Activated CD8-positive, alpha-beta T cell treated with anti-CD3 and anti-CD28 coated beads for 36 hours (primary cell): Measurements from ENCODE around the gene FRMPD2. TPM values are rescaled to one million over a fixed set of nuclear protein-coding genes. Genes with fewer than 3 reads are reported as not detected.

Experiments used
- ATAC-seq: fragments of 200-7000 bp; cut with Tn5 transposase; one replicate; pipeline ENCODE4 v1.10.0; 2021; ENCODE audit warnings: mild to moderate bottlenecking, moderate library complexity
- CTCF ChIA-PET: fragments of 350-600 bp; sonication (Branson Sonifier 250); formaldehyde crosslinking; loops from one replicate; lab custom pipeline; 2021; ENCODE audit warnings: antibody characterized with exemption; lab: Charles Lee
- POLR2A ChIA-PET: fragments of 350-600 bp; sonication (Branson Sonifier 250); formaldehyde crosslinking; loops from one replicate; lab custom pipeline; 2021; ENCODE audit warnings: antibody characterized with exemption; lab: Charles Lee
- DNase-seq: peaks from one replicate; pipeline ENCODE4 v3.0.0-alpha.2; 2020
- H3K27ac Mint-ChIP-seq: one replicate; pipeline ENCODE4 v1.8.0; 2021; ENCODE audit warnings: mild to moderate bottlenecking, mixed read lengths
- H3K27me3 Mint-ChIP-seq: one replicate; pipeline ENCODE4 v1.8.0; 2021; ENCODE audit warnings: mixed read lengths
- H3K36me3 Mint-ChIP-seq: one replicate; pipeline ENCODE4 v1.8.0; 2021; ENCODE audit warnings: low read depth, mixed read lengths
- H3K4me1 Mint-ChIP-seq: one replicate; pipeline ENCODE4 v1.8.0; 2021; ENCODE audit warnings: low read depth, mixed read lengths
- H3K4me3 Mint-ChIP-seq: one replicate; pipeline ENCODE4 v1.8.0; 2021; ENCODE audit warnings: mild to moderate bottlenecking, moderate library complexity, mixed read lengths
- H3K9me3 Mint-ChIP-seq: one replicate; pipeline ENCODE4 v1.8.0; 2021; ENCODE audit warnings: mixed read lengths
- CTCF ChIP-seq: fragments of 200-600 bp; IDR thresholded peaks from one replicate; pipeline ENCODE4 v1.8.0; 2022; ENCODE audit warnings: antibody characterized with exemption, mild to moderate bottlenecking
- intact Hi-C: fragments of 100-400 bp; cut with micrococcal nuclease; formaldehyde crosslinking; loops from one replicate; pipeline ENCODE4 v1.10.0; 2022
- total RNA-seq, 2 experiments: library from RNA; stranded (reverse); gene quantifications; one replicate each; pipeline ENCODE4 v1.2.3, GENCODE V29; 2021

FRMPD2 gene
- total RNA-seq, 2 experiments from 2014 or later, result not detected

GRCh38 chr10:48236199-48236621, 38.3 kb downstream of the FRMPD2 start:
- ATAC-seq (no peak), DNase-seq (no peak)
- H3K27ac Mint-ChIP-seq, result no peak overlapping the region
- CTCF ChIA-PET, result no interaction called here
- H3K9me3 Mint-ChIP-seq, result no peaks in the 10 kb centered on the region
- no peaks in the 10 kb centered on the region for H3K27me3 Mint-ChIP-seq
- H3K4me3 Mint-ChIP-seq, result no peak overlapping the region
- intact Hi-C loops, result no loop called here
- H3K36me3 Mint-ChIP-seq, result no peaks in the 10 kb centered on the region
- no peak for TF ChIP-seq CTCF
- POLR2A ChIA-PET, result no interaction called here
- no peaks in the 10 kb centered on the region for H3K4me1 Mint-ChIP-seq

GRCh38 chr10:48235501-48235900, 39.0 kb downstream of the FRMPD2 start:
- DNase-seq, result no peak
- Mint-ChIP-seq H3K4me1 (no peaks in the 10 kb centered on the region), H3K4me3 (no peak overlapping the region), H3K36me3 (no peaks in the 10 kb centered on the region), H3K9me3 (no peaks in the 10 kb centered on the region), H3K27me3 (peaks cover 2% of the 10 kb centered on the region), H3K27ac (no peak overlapping the region)
- ATAC-seq, result no peak
- no peak for TF ChIP-seq CTCF
- CTCF ChIA-PET, result no interaction called here
- POLR2A ChIA-PET, result interaction anchor here (0.5 kb wide), 1 partner anchor 134 kb away, joined by 3 read pairs; no protein-coding TSS in a partner anchor
- intact Hi-C loops, result no loop called here

GRCh38 chr10:48234787-48235186, 39.7 kb downstream of the FRMPD2 start:
- no peak for DNase-seq
- no peaks in the 10 kb centered on the region for H3K36me3 Mint-ChIP-seq
- H3K27me3 Mint-ChIP-seq, result peaks cover 2% of the 10 kb centered on the region
- intact Hi-C loops, result no loop called here
- ATAC-seq, result no peak
- H3K4me3 Mint-ChIP-seq, result no peak overlapping the region
- H3K4me1 Mint-ChIP-seq, result no peaks in the 10 kb centered on the region
- no peaks in the 10 kb centered on the region for H3K9me3 Mint-ChIP-seq
- no peak overlapping the region for H3K27ac Mint-ChIP-seq
- ChIA-PET CTCF (no interaction called here), POLR2A (no interaction called here)
- no peak for TF ChIP-seq CTCF

- no peaks in the 10 kb centered on the region for H3K4me1 Mint-ChIP-seq
- no peak overlapping the region for H3K4me3 Mint-ChIP-seq
- H3K27me3 Mint-ChIP-seq, result peaks cover 2% of the 10 kb centered on the region
- H3K36me3 Mint-ChIP-seq, result no peaks in the 10 kb centered on the region
- H3K27ac Mint-ChIP-seq, result no peak overlapping the region
- intact Hi-C loops, result no loop called here
- CTCF ChIA-PET, result no interaction called here
- H3K9me3 Mint-ChIP-seq, result no peaks in the 10 kb centered on the region
- no peak for TF ChIP-seq CTCF
- ATAC-seq, result no peak
- POLR2A ChIA-PET, result no interaction called here
- DNase-seq, result no peak
Measured at GRCh38 chr10:48234295-48234694, 40.2 kb downstream of the FRMPD2 start.

GRCh38 chr10:48233559-48234005, 40.9 kb downstream of the FRMPD2 start:
- intact Hi-C loops, result no loop called here
- H3K4me3 Mint-ChIP-seq, result no peak overlapping the region
- no peaks in the 10 kb centered on the region for H3K9me3 Mint-ChIP-seq
- POLR2A ChIA-PET, result no interaction called here
- no peak for TF ChIP-seq CTCF
- no peak overlapping the region for H3K27ac Mint-ChIP-seq
- CTCF ChIA-PET, result no interaction called here
- ATAC-seq, result no peak
- no peaks in the 10 kb centered on the region for H3K4me1 Mint-ChIP-seq
- no peak for DNase-seq
- H3K27me3 Mint-ChIP-seq, result peaks cover 2% of the 10 kb centered on the region
- H3K36me3 Mint-ChIP-seq, result no peaks in the 10 kb centered on the region
